ENCODE results near the gene SND1.

Gene SND1

GRCh38 chr7:127616724-127617123 is 35.3 kb upstream of the SND1 start:
- no peaks in the 10 kb centered on the region for H3K79me1 ChIP-seq (replicated peaks; ENCODE audit: low read length, poor library complexity, severe bottlenecking)
- 97% methylated on average over 5 of the region's 5 CpGs for WGBS

GRCh38 chr7:127618042-127618441 is 34.0 kb upstream of the SND1 start, which contains the start of gene PAX4:
Gene PAX4, minus strand, starts transcription at chr7:127618142. Its CDS starts 2,214 bp downstream, at chr7:127615928.
- Histone ChIP-seq H3K18ac (ENCODE audit: low read depth in 1 of 2, low read length in 2 of 2) (no peak within 1 kb of the TSS), H3K27me3 (ENCODE audit: control insufficient read depth in 1 of 2, insufficient read depth in 1 of 2, low read length in 2 of 2) (peaks cover 91 to 95% of the 10 kb centered on the region in 2 experiments), H3K4me2 (ENCODE audit: low read length, poor library complexity, severe bottlenecking) (no peak within 1 kb of the TSS), H3K23ac (ENCODE audit: low read length in 2 of 2) (no peak within 1 kb of the TSS), H2BK5ac (ENCODE audit: low read depth, low read length, poor library complexity, severe bottlenecking) (no peak within 1 kb of the TSS), H3K9me3 (ENCODE audit: control insufficient read depth, low read length) (no peaks in the 10 kb centered on the region), H2BK12ac (ENCODE audit: low read length in 2 of 2) (no peak within 1 kb of the TSS), H3K27ac (ENCODE audit: low read length, poor library complexity, severe bottlenecking) (no peak within 1 kb of the TSS), H2AFZ (ENCODE audit: low read depth, low read length) (no peak within 1 kb of the TSS), H2AK5ac (ENCODE audit: low read length, severe bottlenecking) (no peak within 1 kb of the TSS), H4K91ac (ENCODE audit: low read length) (no peak within 1 kb of the TSS), H3K36me3 (ENCODE audit: control insufficient read depth in 1 of 2, insufficient read depth in 2 of 2, low read depth in 1 of 2, low read length in 2 of 2) (no peaks in the 10 kb centered on the region), H3K4ac (ENCODE audit: low read depth in 1 of 2, low read length in 2 of 2) (no peak within 1 kb of the TSS), H3K9ac (ENCODE audit: low read length) (no peak within 1 kb of the TSS), H2BK15ac (ENCODE audit: low read depth, poor library complexity, severe bottlenecking) (no peak within 1 kb of the TSS), H3K4me3 (ENCODE audit: insufficient read depth in 1 of 2, low read depth in 1 of 2, low read length in 2 of 2) (no peak within 1 kb of the TSS), H3K4me1 (ENCODE audit: control insufficient read depth, insufficient read depth, low read depth, low read length) (no peaks in the 10 kb centered on the region), H2BK120ac (ENCODE audit: low read depth, low read length) (no peak within 1 kb of the TSS), H3K79me1 (replicated peaks; ENCODE audit: low read length, poor library complexity, severe bottlenecking) (no peaks in the 10 kb centered on the region), H3K14ac (ENCODE audit: low read length in 2 of 2) (no peak within 1 kb of the TSS), H4K8ac (ENCODE audit: low read length) (no peak within 1 kb of the TSS)
- DNase-seq = no peak
- WGBS = 56% methylated on average over 2 of the region's 2 CpGs

More at GRCh38 chr7:127616724-127617123, 35.3 kb upstream of the SND1 start:
- Histone ChIP-seq H3K18ac (ENCODE audit: low read depth in 1 of 2, low read length in 2 of 2) (no peak overlapping the region), H3K4me2 (ENCODE audit: low read length, poor library complexity, severe bottlenecking) (no peak overlapping the region), H3K27me3 (ENCODE audit: control insufficient read depth in 1 of 2, insufficient read depth in 1 of 2, low read length in 2 of 2) (peaks cover 89 to 90% of the 10 kb centered on the region in 2 experiments), H2BK12ac (ENCODE audit: low read length in 2 of 2) (no peak overlapping the region), H2BK15ac (ENCODE audit: low read depth, poor library complexity, severe bottlenecking) (no peak overlapping the region), H3K4ac (ENCODE audit: low read depth in 1 of 2, low read length in 2 of 2) (no peak overlapping the region), H2AK5ac (ENCODE audit: low read length, severe bottlenecking) (no peak overlapping the region), H3K27ac (ENCODE audit: low read length, poor library complexity, severe bottlenecking) (no peak overlapping the region), H3K36me3 (ENCODE audit: control insufficient read depth in 1 of 2, insufficient read depth in 2 of 2, low read depth in 1 of 2, low read length in 2 of 2) (no peaks in the 10 kb centered on the region), H3K4me1 (ENCODE audit: control insufficient read depth, insufficient read depth, low read depth, low read length) (no peaks in the 10 kb centered on the region), H2AFZ (ENCODE audit: low read depth, low read length) (no peak overlapping the region), H2BK5ac (ENCODE audit: low read depth, low read length, poor library complexity, severe bottlenecking) (no peak overlapping the region), H3K14ac (ENCODE audit: low read length in 2 of 2) (no peak overlapping the region), H3K9ac (ENCODE audit: low read length) (no peak overlapping the region), H4K8ac (ENCODE audit: low read length) (no peak overlapping the region), H3K23ac (ENCODE audit: low read length in 2 of 2) (no peak overlapping the region), H3K4me3 (ENCODE audit: insufficient read depth in 1 of 2, low read depth in 1 of 2, low read length in 2 of 2) (no peak overlapping the region), H2BK120ac (ENCODE audit: low read depth, low read length) (no peak overlapping the region), H3K9me3 (ENCODE audit: control insufficient read depth, low read length) (no peaks in the 10 kb centered on the region), H4K91ac (ENCODE audit: low read length) (no peak overlapping the region)
- no peak for DNase-seq

- H3K4me3 ChIP-seq (ENCODE audit: insufficient read depth in 1 of 2, low read depth in 1 of 2, low read length in 2 of 2) = no peak overlapping the region
- no peaks in the 10 kb centered on the region for H3K9me3 ChIP-seq (ENCODE audit: control insufficient read depth, low read length)
- H3K27ac ChIP-seq (ENCODE audit: low read length, poor library complexity, severe bottlenecking) = no peak overlapping the region
- H3K23ac ChIP-seq (ENCODE audit: low read length in 2 of 2) = no peak overlapping the region
- H3K14ac ChIP-seq (ENCODE audit: low read length in 2 of 2) = no peak overlapping the region
- H2AK5ac ChIP-seq (ENCODE audit: low read length, severe bottlenecking) = no peak overlapping the region
- H2BK12ac ChIP-seq (ENCODE audit: low read length in 2 of 2) = no peak overlapping the region
- peaks cover 84 to 90% of the 10 kb centered on the region in 2 experiments for H3K27me3 ChIP-seq (ENCODE audit: control insufficient read depth in 1 of 2, insufficient read depth in 1 of 2, low read length in 2 of 2)
- H3K36me3 ChIP-seq (ENCODE audit: control insufficient read depth in 1 of 2, insufficient read depth in 2 of 2, low read depth in 1 of 2, low read length in 2 of 2) = no peaks in the 10 kb centered on the region
- no peak overlapping the region for H3K4ac ChIP-seq (ENCODE audit: low read depth in 1 of 2, low read length in 2 of 2)
- H2BK15ac ChIP-seq (ENCODE audit: low read depth, poor library complexity, severe bottlenecking) = no peak overlapping the region
- 60% methylated on average over 1 of the region's 1 CpG for WGBS
- H4K8ac ChIP-seq (ENCODE audit: low read length) = no peak overlapping the region
- no peak for DNase-seq
- no peak overlapping the region for H2BK120ac ChIP-seq (ENCODE audit: low read depth, low read length)
- H2AFZ ChIP-seq (ENCODE audit: low read depth, low read length) = no peak overlapping the region
- H3K4me2 ChIP-seq (ENCODE audit: low read length, poor library complexity, severe bottlenecking) = no peak overlapping the region
- H4K91ac ChIP-seq (ENCODE audit: low read length) = no peak overlapping the region
- no peaks in the 10 kb centered on the region for H3K4me1 ChIP-seq (ENCODE audit: control insufficient read depth, insufficient read depth, low read depth, low read length)
- H3K79me1 ChIP-seq (replicated peaks; ENCODE audit: low read length, poor library complexity, severe bottlenecking) = no peaks in the 10 kb centered on the region
- no peak overlapping the region for H3K18ac ChIP-seq (ENCODE audit: low read depth in 1 of 2, low read length in 2 of 2)
- H3K9ac ChIP-seq (ENCODE audit: low read length) = no peak overlapping the region
- no peak overlapping the region for H2BK5ac ChIP-seq (ENCODE audit: low read depth, low read length, poor library complexity, severe bottlenecking)
These were observed 33.2 kb upstream of the SND1 start for GRCh38 chr7:127618775-127619174.

- no peak overlapping the region for H2BK120ac ChIP-seq (ENCODE audit: low read depth, low read length)
- H3K4me3 ChIP-seq (ENCODE audit: insufficient read depth in 1 of 2, low read depth in 1 of 2, low read length in 2 of 2) = no peak overlapping the region
- H3K4me2 ChIP-seq (ENCODE audit: low read length, poor library complexity, severe bottlenecking) = no peak overlapping the region
- H3K14ac ChIP-seq (ENCODE audit: low read length in 2 of 2) = no peak overlapping the region
- no peak overlapping the region for H2BK5ac ChIP-seq (ENCODE audit: low read depth, low read length, poor library complexity, severe bottlenecking)
- no peak overlapping the region for H3K27ac ChIP-seq (ENCODE audit: low read length, poor library complexity, severe bottlenecking)
- no peak overlapping the region for H3K23ac ChIP-seq (ENCODE audit: low read length in 2 of 2)
- peaks cover 76 to 80% of the 10 kb centered on the region in 2 experiments for H3K27me3 ChIP-seq (ENCODE audit: control insufficient read depth in 1 of 2, insufficient read depth in 1 of 2, low read length in 2 of 2)
- WGBS = 11% methylated on average over 23 of the region's 27 CpGs
- no peak overlapping the region for H2AFZ ChIP-seq (ENCODE audit: low read depth, low read length)
- DNase-seq = peak; percentile 18
- H2BK15ac ChIP-seq (ENCODE audit: low read depth, poor library complexity, severe bottlenecking) = no peak overlapping the region
- no peaks in the 10 kb centered on the region for H3K9me3 ChIP-seq (ENCODE audit: control insufficient read depth, low read length)
- no peak overlapping the region for H3K4ac ChIP-seq (ENCODE audit: low read depth in 1 of 2, low read length in 2 of 2)
- H4K91ac ChIP-seq (ENCODE audit: low read length) = no peak overlapping the region
- no peaks in the 10 kb centered on the region for H3K36me3 ChIP-seq (ENCODE audit: control insufficient read depth in 1 of 2, insufficient read depth in 2 of 2, low read depth in 1 of 2, low read length in 2 of 2)
- no peaks in the 10 kb centered on the region for H3K4me1 ChIP-seq (ENCODE audit: control insufficient read depth, insufficient read depth, low read depth, low read length)
- H3K18ac ChIP-seq (ENCODE audit: low read depth in 1 of 2, low read length in 2 of 2) = no peak overlapping the region
- no peak overlapping the region for H2AK5ac ChIP-seq (ENCODE audit: low read length, severe bottlenecking)
- H3K9ac ChIP-seq (ENCODE audit: low read length) = no peak overlapping the region
- H4K8ac ChIP-seq (ENCODE audit: low read length) = no peak overlapping the region
- no peak overlapping the region for H2BK12ac ChIP-seq (ENCODE audit: low read length in 2 of 2)
- H3K79me1 ChIP-seq (replicated peaks; ENCODE audit: low read length, poor library complexity, severe bottlenecking) = no peaks in the 10 kb centered on the region
These were observed 32.2 kb upstream of the SND1 start for GRCh38 chr7:127619681-127620405.
